Measurements from ENCODE around the gene SLC12A1. TPM values are rescaled to one million over a fixed set of nuclear protein-coding genes. Genes with fewer than 3 reads are reported as not detected.

The SLC12A1 gene
- not detected for total RNA-seq

GRCh38 chr15:48205981-48206380 is at the start of gene SLC12A1:
SLC12A1 (plus strand) TSS chr15:48206302; CDS start chr15:48207720, 1,418 bp downstream.
- no peak for TF ChIP-seq CTCF (IDR thresholded peaks at IDR 0.05; ENCODE audit: low read depth)

GRCh38 chr15:48168616-48169015 is 37.5 kb upstream of the SLC12A1 start:
- no peak for TF ChIP-seq CTCF (IDR thresholded peaks at IDR 0.05; ENCODE audit: low read depth)

GRCh38 chr15:48170981-48171380 is 35.1 kb upstream of the SLC12A1 start:
- no peak for TF ChIP-seq CTCF (IDR thresholded peaks at IDR 0.05; ENCODE audit: low read depth)

- no peak for TF ChIP-seq CTCF (IDR thresholded peaks at IDR 0.05; ENCODE audit: low read depth)
Measured at GRCh38 chr15:48175126-48175525, 31.0 kb upstream of the SLC12A1 start.

- no peak for TF ChIP-seq CTCF (IDR thresholded peaks at IDR 0.05; ENCODE audit: low read depth)
Measured at GRCh38 chr15:48176112-48176511, 30.0 kb upstream of the SLC12A1 start.

GRCh38 chr15:48176957-48177356 is 29.1 kb upstream of the SLC12A1 start:
- TF ChIP-seq CTCF (IDR thresholded peaks at IDR 0.05; ENCODE audit: low read depth) = no peak

- no peak for TF ChIP-seq CTCF (IDR thresholded peaks at IDR 0.05; ENCODE audit: low read depth)
Measured at GRCh38 chr15:48177383-48177765, 28.7 kb upstream of the SLC12A1 start.
